Measurements from ENCODE around the gene PRKG1. TPM values are rescaled to one million over a fixed set of nuclear protein-coding genes. Genes with fewer than 3 reads are reported as not detected.

The PRKG1 gene
- total RNA-seq, 1 donor from 2014 or later, result 4.6 TPM

DNA sequence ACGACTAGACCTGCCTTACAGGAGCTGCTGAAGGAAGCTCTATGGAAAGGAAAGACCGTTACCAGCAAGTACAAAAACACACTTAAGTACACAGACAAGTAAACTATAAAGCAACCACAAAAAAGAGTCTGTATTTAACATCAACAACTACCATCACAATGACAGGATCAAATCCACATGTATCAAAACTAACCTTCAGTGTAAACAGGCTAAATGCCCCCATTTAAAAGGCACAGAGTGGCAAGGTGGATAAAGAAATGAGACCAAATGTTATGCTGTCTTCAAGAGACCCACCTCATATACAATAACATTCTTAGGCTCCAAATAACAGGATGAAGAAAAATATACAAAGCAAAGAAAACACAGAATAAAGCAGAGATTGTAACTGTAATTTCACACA is 932.8 kb downstream of the PRKG1 start:
- Mint-ChIP-seq H3K4me1 (ENCODE audit: low read depth) (no peaks in the 10 kb centered on the region), H3K4me3 (ENCODE audit: low read depth) (no peak overlapping the region), H3K27me3 (no peaks in the 10 kb centered on the region), H3K9me3 (ENCODE audit: low read depth) (peaks cover 26% of the 10 kb centered on the region), H3K27ac (no peak overlapping the region), H3K36me3 (ENCODE audit: insufficient read depth) (no peaks in the 10 kb centered on the region)
- TF ChIP-seq, protein P1, sequence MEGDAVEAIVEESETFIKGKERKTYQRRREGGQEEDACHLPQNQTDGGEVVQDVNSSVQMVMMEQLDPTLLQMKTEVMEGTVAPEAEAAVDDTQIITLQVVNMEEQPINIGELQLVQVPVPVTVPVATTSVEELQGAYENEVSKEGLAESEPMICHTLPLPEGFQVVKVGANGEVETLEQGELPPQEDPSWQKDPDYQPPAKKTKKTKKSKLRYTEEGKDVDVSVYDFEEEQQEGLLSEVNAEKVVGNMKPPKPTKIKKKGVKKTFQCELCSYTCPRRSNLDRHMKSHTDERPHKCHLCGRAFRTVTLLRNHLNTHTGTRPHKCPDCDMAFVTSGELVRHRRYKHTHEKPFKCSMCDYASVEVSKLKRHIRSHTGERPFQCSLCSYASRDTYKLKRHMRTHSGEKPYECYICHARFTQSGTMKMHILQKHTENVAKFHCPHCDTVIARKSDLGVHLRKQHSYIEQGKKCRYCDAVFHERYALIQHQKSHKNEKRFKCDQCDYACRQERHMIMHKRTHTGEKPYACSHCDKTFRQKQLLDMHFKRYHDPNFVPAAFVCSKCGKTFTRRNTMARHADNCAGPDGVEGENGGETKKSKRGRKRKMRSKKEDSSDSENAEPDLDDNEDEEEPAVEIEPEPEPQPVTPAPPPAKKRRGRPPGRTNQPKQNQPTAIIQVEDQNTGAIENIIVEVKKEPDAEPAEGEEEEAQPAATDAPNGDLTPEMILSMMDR (IDR thresholded peaks at IDR 0.05; ENCODE audit: unreplicated experiment), result no peak
- no peak for DNase-seq (ENCODE audit: low spot score, unreplicated experiment)

DNA sequence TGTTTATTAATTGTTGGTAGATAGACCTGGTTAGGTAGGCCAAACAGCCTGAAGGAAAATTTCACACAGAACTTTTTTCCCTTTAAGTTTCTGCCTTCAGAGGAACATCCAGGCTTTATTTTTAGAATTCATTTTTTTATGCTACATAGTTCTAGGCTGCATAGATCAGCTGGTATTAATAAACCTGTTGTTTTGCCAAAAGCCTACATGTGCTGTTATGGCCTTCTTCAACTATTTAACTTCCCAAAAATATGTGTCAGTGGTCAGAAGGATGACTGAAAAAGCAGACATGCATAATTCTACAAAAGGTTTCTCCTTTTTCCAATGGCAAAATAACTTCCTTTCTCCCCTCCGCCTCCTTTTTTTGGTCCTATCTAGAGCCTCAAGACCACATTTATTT is 936.8 kb downstream of the PRKG1 start:
- H3K4me1 Mint-ChIP-seq (ENCODE audit: low read depth), result no peaks in the 10 kb centered on the region
- no peak overlapping the region for H3K4me3 Mint-ChIP-seq (ENCODE audit: low read depth)
- H3K9me3 Mint-ChIP-seq (ENCODE audit: low read depth), result peaks cover 35% of the 10 kb centered on the region
- TF ChIP-seq, protein P1 (IDR thresholded peaks at IDR 0.05; ENCODE audit: unreplicated experiment), result no peak
- no peak for DNase-seq (ENCODE audit: low spot score, unreplicated experiment)
- H3K27me3 Mint-ChIP-seq, result no peaks in the 10 kb centered on the region
- H3K36me3 Mint-ChIP-seq (ENCODE audit: insufficient read depth), result no peaks in the 10 kb centered on the region
- H3K27ac Mint-ChIP-seq, result no peak overlapping the region

DNA sequence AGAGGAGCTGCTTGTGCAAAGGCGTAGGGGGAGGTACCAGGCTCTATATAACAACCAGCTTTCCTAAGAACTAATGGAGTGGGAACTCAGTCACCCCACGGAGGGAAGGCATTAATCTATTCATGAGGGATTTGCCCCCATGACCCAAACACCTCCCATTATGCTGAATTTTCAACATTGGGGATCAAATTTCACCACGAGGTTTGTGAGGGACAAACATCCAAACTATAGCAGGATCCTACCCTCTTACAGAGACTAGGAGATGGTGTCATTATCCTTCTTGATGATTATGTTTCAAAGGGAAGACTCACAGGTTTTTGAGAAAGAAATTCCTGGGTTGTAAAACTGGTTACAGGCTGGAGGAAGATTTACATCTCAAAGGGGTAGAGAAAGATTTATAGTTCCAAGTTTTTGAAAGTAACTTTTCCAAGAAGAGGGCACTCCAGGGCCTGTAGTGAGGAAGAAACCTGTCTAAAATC is 944.8 kb downstream of the PRKG1 start:
- H3K9me3 Mint-ChIP-seq (ENCODE audit: low read depth), result peaks cover 9% of the 10 kb centered on the region
- H3K4me3 Mint-ChIP-seq (ENCODE audit: low read depth), result no peak overlapping the region
- H3K27me3 Mint-ChIP-seq, result no peaks in the 10 kb centered on the region
- DNase-seq (ENCODE audit: low spot score, unreplicated experiment), result no peak
- peaks cover 2% of the 10 kb centered on the region for H3K4me1 Mint-ChIP-seq (ENCODE audit: low read depth)
- H3K36me3 Mint-ChIP-seq (ENCODE audit: insufficient read depth), result no peaks in the 10 kb centered on the region
- H3K27ac Mint-ChIP-seq, result peak overlapping the region; percentile 10
- TF ChIP-seq, protein P1 (IDR thresholded peaks at IDR 0.05; ENCODE audit: unreplicated experiment), result no peak

DNA sequence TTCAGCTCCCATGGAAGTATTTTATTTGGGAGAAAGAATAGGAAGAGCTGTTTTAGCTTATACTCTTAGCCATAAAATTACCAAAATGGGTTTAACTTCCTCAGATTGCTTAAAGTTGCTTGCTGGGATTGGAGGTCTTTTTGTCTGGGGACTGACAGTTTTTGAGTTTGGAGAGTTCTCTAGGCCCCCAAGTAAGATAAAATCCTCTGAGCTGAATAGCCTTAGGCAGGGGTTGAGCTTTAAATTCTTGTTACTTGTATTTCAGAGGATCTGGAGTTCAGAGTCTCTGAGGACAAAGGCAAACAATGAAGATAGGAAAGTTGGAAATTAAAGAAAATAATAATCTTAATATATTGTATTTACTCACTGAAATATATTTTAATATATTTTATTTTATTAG is 945.4 kb downstream of the PRKG1 start:
- Mint-ChIP-seq H3K4me1 (ENCODE audit: low read depth) (peaks cover 2% of the 10 kb centered on the region), H3K27me3 (no peaks in the 10 kb centered on the region), H3K9me3 (ENCODE audit: low read depth) (peaks cover 5% of the 10 kb centered on the region), H3K36me3 (ENCODE audit: insufficient read depth) (no peaks in the 10 kb centered on the region), H3K4me3 (ENCODE audit: low read depth) (no peak overlapping the region), H3K27ac (no peak overlapping the region)
- no peak for DNase-seq (ENCODE audit: low spot score, unreplicated experiment)
- TF ChIP-seq, protein P1 (IDR thresholded peaks at IDR 0.05; ENCODE audit: unreplicated experiment), result no peak

DNA sequence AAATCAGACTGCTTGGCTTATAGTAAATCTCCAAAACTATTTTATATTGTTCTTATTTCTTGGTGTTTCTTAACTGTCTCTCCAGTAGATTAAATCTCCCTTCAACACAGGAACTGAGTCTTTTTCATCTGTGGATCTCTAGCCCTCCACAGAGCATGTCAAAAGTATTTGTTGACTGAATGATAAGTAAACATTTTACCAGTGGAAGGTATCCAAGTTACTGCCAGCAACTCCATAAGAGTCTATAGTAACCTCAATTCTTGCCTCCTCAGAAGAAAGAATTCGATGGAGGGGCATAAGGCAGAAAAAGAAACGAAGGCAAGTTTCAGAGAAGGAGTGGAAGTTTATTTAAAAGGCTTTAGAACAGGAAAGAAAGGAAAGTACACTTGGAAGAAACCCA is 945.9 kb downstream of the PRKG1 start:
- Mint-ChIP-seq H3K4me1 (ENCODE audit: low read depth) (peaks cover 2% of the 10 kb centered on the region), H3K27ac (no peak overlapping the region), H3K36me3 (ENCODE audit: insufficient read depth) (no peaks in the 10 kb centered on the region), H3K9me3 (ENCODE audit: low read depth) (peaks cover 5% of the 10 kb centered on the region), H3K27me3 (no peaks in the 10 kb centered on the region), H3K4me3 (ENCODE audit: low read depth) (no peak overlapping the region)
- no peak for DNase-seq (ENCODE audit: low spot score, unreplicated experiment)
- TF ChIP-seq, protein P1 (IDR thresholded peaks at IDR 0.05; ENCODE audit: unreplicated experiment), result no peak

Measured in progenitor cell of endocrine pancreas (in vitro differentiated cells).